Endothelial cell of umbilical vein (primary cell): ENCODE measurements around the gene DLST. TPM values are rescaled to one million over a fixed set of nuclear protein-coding genes. Genes with fewer than 3 reads are reported as not detected.
A peak's percentile ranks its signal among the peaks of the same experiment; 100 is the strongest.

Source experiments
- BruUV-seq: library from RNA; stranded (reverse); fragments of 400-500 nt; replicated peaks from 2 replicates; lab custom pipeline; 2021; lab: Mats Ljungman, UMichigan
- CTCF ChIA-PET: fragments of 300-600, 350-600 bp; sonication (Branson Sonifier 250); formaldehyde crosslinking; loops from one replicate; lab custom pipeline; 2021; ENCODE audit warnings: antibody characterized with exemption, inconsistent platforms; lab: Charles Lee
- POLR2A ChIA-PET: fragments of 300-600, 350-600 bp; sonication (Branson Sonifier 250); formaldehyde crosslinking; loops from one replicate; lab custom pipeline; 2021; ENCODE audit warnings: antibody characterized with exemption, inconsistent platforms; lab: Charles Lee
- DNase-seq: peaks from one replicate; pipeline ENCODE4 v3.0.0-alpha.2; 2011; ENCODE audit warnings: low read depth, low spot score
- FAIRE-seq: peaks from 2 replicates; lab custom pipeline; 2011; peaks lifted over from hg19 to GRCh38; lab: Jason Lieb, UNC
- H2AFZ ChIP-seq: 2 replicates; pipeline ENCODE4 v1.6.0; 2012; ENCODE audit warnings: low read depth, low read length, control low read depth, inconsistent platforms
- H3K27ac ChIP-seq: 2 replicates; pipeline ENCODE4 v1.5.1; 2011; ENCODE audit warnings: low read depth, mild to moderate bottlenecking, control low read depth, low read length, moderate library complexity; ENCODE audit not compliant: insufficient read depth
- H3K27me3 ChIP-seq, 2 experiments: 2 replicates each; pipeline versions ENCODE4 v1.6.0 to v1.6.1; 2011; ENCODE audit warnings: low read length in 2 of 2, mixed read lengths in 1 of 2; ENCODE audit not compliant: control insufficient read depth in 2 of 2, insufficient read depth in 2 of 2
- H3K36me3 ChIP-seq, 2 experiments: 2 replicates in 1 of 2; 3 replicates in 1 of 2; pipeline ENCODE4 v1.5.1; 2011; ENCODE audit warnings: low read length in 2 of 2, mild to moderate bottlenecking in 1 of 2, moderate library complexity in 1 of 2; ENCODE audit not compliant: control insufficient read depth in 2 of 2, insufficient read depth in 2 of 2; ENCODE audit errors: extremely low read depth in 1 of 2
- H3K4me1 ChIP-seq: 3 replicates; pipeline ENCODE4 v1.5.1; 2011; ENCODE audit warnings: mild to moderate bottlenecking, low read length; ENCODE audit not compliant: control insufficient read depth, insufficient read depth; ENCODE audit errors: extremely low read depth
- H3K4me2 ChIP-seq: 2 replicates; pipeline ENCODE4 v1.6.1; 2011; ENCODE audit warnings: low read length, control low read depth, mixed read lengths; ENCODE audit not compliant: insufficient read depth
- H3K4me3 ChIP-seq, 3 experiments: fragments of 200-600 bp in 1 of 3; sonication (generic), shearing (Covaris generic) in 1 of 3; replicated peaks in 1 of 3; 2 replicates each; pipeline ENCODE4 v1.5.1; 2011 to 2016; ENCODE audit warnings: control low read depth in 3 of 3, low read length in 3 of 3, mild to moderate bottlenecking in 2 of 3, inconsistent platforms in 1 of 3, low read depth in 1 of 3, moderate library complexity in 1 of 3; ENCODE audit not compliant: insufficient read depth in 1 of 3
- H3K79me2 ChIP-seq: 2 replicates; pipeline ENCODE4 v1.6.0; 2012; ENCODE audit warnings: low read length, inconsistent platforms; ENCODE audit not compliant: control insufficient read depth, insufficient read depth
- H3K9ac ChIP-seq: replicated peaks from 2 replicates; pipeline ENCODE3; 2011; ENCODE audit warnings: low read length, control low read depth; ENCODE audit not compliant: insufficient read depth; ENCODE audit errors: extremely low read depth
- H3K9me1 ChIP-seq: replicated peaks from 3 replicates; pipeline ENCODE4 v1.6.0; 2011; ENCODE audit warnings: mild to moderate bottlenecking, low read length; ENCODE audit not compliant: control insufficient read depth, insufficient read depth; ENCODE audit errors: extremely low read depth
- H3K9me3 ChIP-seq: replicated peaks from 2 replicates; pipeline ENCODE4 v1.5.1; 2012; ENCODE audit warnings: low read length, inconsistent platforms; ENCODE audit not compliant: control insufficient read depth, insufficient read depth
- H4K20me1 ChIP-seq: replicated peaks from 2 replicates; pipeline ENCODE3; 2011; ENCODE audit warnings: mild to moderate bottlenecking, low read length; ENCODE audit not compliant: control insufficient read depth, insufficient read depth; ENCODE audit errors: extremely low read depth
- EZH2 ChIP-seq: IDR thresholded peaks from 2 replicates; pipeline ENCODE4 v1.6.1; 2012; ENCODE audit warnings: borderline replicate concordance, low read depth, mild to moderate bottlenecking, moderate library complexity, low read length, inconsistent platforms; ENCODE audit not compliant: severe bottlenecking
- FOS ChIP-seq: IDR thresholded peaks from 2 replicates; pipeline ENCODE4 v1.6.1; 2011; ENCODE audit warnings: mild to moderate bottlenecking, low read length, moderate library complexity, borderline replicate concordance; ENCODE audit not compliant: insufficient read depth
- JUN ChIP-seq: IDR thresholded peaks from 2 replicates; pipeline ENCODE4 v1.6.1; 2011; ENCODE audit warnings: borderline replicate concordance, low read depth; ENCODE audit not compliant: insufficient read length, insufficient read depth
- POLR2A ChIP-seq: IDR thresholded peaks from 2 replicates; pipeline ENCODE4 v1.6.1; 2012; ENCODE audit warnings: low read depth, mild to moderate bottlenecking, control low read depth, low read length
- dilution Hi-C: fragments of 300-500 bp; cut with MboI; formaldehyde crosslinking; loops from one replicate; pipeline ENCODE4 v1.15.0; 2019; ENCODE audit warnings: low sequenced_read_pairs; ENCODE audit not compliant: extremely low pct_ligation_motif_present
- intact Hi-C: fragments of 100-400 bp; cut with micrococcal nuclease; formaldehyde crosslinking; loops from one replicate; pipeline ENCODE4 v1.10.0; 2022
- polyA plus RNA-seq, 4 experiments: library from polyadenylated mRNA; depleted of rRNA in 3 of 4; stranded (reverse) in 3 of 4; unstranded in 1 of 4; fragments of >200 nt; gene quantifications; 2 replicates each; pipeline versions ENCODE4 v1.2.1 to v1.2.3, GENCODE V29; 2011 to 2012; ENCODE audit warnings: missing spikeins in 1 of 4
- total RNA-seq: library from RNA; stranded (reverse); gene quantifications from 2 replicates; pipeline ENCODE4 v1.2.3, GENCODE V29; 2021
- TF ChIP-seq, protein P1 (sequence below), 2 donors: IDR thresholded peaks; 1 replicate in 1 of 2; 2 replicates in 1 of 2; pipeline ENCODE4 v1.5.1; 2011; ENCODE audit warnings: low read length in 2 of 2, mild to moderate bottlenecking in 2 of 2, moderate library complexity in 2 of 2, control low read depth in 1 of 2, inconsistent platforms in 1 of 2, low read depth in 1 of 2; ENCODE audit not compliant: insufficient read depth in 1 of 2; ENCODE audit errors: extremely low read depth in 1 of 2

The DLST gene
- total and polyA plus RNA-seq, 2 donors (not counting 3 experiments of a cell fraction or from before 2014, with no cell fraction given) = 98.4 to 110 TPM

DNA sequence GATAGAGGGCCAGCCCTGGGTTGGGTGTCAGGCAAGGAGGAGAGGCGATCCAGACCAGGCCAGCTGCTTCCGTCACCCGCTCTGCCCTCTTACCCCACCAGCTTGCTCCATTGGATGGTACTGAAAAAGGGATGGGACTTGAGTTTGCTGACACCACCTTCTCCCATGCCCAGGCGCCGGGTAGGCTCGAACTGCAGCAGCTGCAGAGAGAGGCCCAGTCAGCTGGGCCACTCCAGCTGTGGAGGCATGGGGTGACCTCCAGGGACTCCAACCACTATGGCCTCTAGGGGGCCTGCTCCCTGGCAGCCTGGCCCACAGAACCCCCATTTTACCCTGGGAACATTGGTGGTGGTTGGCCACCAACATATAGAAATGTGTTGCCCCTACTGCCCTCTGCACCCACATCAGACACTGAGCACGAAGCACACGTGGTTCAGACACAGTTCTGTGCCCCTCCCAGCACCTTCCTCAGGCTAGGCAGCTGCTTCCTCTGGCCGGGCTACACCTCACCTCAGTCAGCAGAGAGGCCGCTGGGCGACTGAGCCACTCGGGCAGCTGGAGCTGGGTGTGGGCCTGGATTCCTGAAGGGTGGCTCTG, 25.3 kb downstream of the DLST start:
- FAIRE-seq = peak; percentile 24
- TF ChIP-seq, protein P1, sequence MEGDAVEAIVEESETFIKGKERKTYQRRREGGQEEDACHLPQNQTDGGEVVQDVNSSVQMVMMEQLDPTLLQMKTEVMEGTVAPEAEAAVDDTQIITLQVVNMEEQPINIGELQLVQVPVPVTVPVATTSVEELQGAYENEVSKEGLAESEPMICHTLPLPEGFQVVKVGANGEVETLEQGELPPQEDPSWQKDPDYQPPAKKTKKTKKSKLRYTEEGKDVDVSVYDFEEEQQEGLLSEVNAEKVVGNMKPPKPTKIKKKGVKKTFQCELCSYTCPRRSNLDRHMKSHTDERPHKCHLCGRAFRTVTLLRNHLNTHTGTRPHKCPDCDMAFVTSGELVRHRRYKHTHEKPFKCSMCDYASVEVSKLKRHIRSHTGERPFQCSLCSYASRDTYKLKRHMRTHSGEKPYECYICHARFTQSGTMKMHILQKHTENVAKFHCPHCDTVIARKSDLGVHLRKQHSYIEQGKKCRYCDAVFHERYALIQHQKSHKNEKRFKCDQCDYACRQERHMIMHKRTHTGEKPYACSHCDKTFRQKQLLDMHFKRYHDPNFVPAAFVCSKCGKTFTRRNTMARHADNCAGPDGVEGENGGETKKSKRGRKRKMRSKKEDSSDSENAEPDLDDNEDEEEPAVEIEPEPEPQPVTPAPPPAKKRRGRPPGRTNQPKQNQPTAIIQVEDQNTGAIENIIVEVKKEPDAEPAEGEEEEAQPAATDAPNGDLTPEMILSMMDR (IDR thresholded peaks at IDR 0.05; ENCODE audit: extremely low read depth in 1 of 2, insufficient read depth in 1 of 2, low read depth in 1 of 2, low read length in 2 of 2) = peak; percentile 24 to 34
- TF ChIP-seq JUN (no peak), FOS (no peak), POLR2A (no peak), EZH2 (no peak)
- intact Hi-C loops (loop anchor here (5.0 kb wide), 1 partner anchor 300 kb away; no protein-coding TSS in a partner anchor), dilution Hi-C loops (no loop called here)
- Histone ChIP-seq H3K4me1 (peaks cover 5% of the 10 kb centered on the region), H3K9me1 (no peaks in the 10 kb centered on the region), H3K27me3 (no peaks in the 10 kb centered on the region), H3K27ac (no peak overlapping the region), H3K4me3 (no peak overlapping the region), H2AFZ (no peak overlapping the region), H3K79me2 (no peaks in the 10 kb centered on the region), H3K4me2 (no peak overlapping the region), H4K20me1 (no peaks in the 10 kb centered on the region), H3K36me3 (peaks cover 0 to 14% of the 10 kb centered on the region in 2 experiments), H3K9ac (no peak overlapping the region), H3K9me3 (no peaks in the 10 kb centered on the region)
- CTCF ChIA-PET = interaction anchor here (0.8 to 7.0 kb wide), 13 partner anchors 9 to 297 kb away, joined by 3 to 468 read pairs (median 17); partner anchors contain the start of gene RPS6KL1
- no TSS peak for BruUV-seq
- POLR2A ChIA-PET = no interaction called here
- no peak for DNase-seq
